HG02571 (cell line): Measurements from ENCODE around the gene PACRG.

Source experiments
- ATAC-seq: cut with Tn5 transposase; IDR thresholded peaks from one replicate; pipeline ENCODE4 v1.9.1; 2021; ENCODE audit warnings: mild to moderate bottlenecking, moderate library complexity; ENCODE audit not compliant: unreplicated experiment

The PACRG gene

DNA sequence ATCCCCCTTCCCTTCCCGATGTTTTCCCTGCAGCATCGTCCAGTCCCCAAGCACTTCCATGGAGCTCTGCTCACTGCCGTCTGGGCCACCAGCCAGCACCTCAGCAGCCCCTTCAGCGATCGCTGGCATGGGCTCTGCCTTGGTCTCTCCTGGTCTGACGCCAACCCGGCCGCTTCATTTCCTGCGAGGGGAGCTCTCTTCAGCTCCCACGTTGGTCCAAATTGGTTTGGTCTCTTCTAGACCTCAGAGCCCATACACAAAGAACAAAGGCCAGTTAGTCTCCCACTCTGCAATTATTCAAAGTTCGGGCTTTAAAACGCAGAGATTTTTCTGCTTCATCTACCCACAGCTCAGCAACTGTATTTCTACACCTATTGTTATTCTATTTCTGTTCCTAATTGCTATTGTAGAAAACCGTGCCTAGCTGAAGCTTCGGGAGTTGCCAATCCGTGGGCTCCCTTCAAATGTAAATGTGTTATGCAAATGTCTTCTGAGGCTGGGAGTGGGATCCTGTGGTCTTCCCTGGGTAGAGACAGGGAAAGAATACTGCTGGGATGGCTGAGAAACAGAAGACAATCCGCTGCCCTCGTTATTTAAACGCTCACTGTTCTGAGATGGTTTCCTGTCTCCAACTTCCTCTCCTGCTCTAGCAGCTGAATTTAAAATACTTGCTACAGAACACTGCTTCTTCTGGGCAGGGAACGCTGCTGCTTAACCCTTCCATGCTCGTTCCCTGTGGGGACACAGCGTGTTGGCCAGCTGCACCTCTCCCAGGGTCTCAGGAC is 532.5 kb downstream of the PACRG start:
- no peak for ATAC-seq

DNA sequence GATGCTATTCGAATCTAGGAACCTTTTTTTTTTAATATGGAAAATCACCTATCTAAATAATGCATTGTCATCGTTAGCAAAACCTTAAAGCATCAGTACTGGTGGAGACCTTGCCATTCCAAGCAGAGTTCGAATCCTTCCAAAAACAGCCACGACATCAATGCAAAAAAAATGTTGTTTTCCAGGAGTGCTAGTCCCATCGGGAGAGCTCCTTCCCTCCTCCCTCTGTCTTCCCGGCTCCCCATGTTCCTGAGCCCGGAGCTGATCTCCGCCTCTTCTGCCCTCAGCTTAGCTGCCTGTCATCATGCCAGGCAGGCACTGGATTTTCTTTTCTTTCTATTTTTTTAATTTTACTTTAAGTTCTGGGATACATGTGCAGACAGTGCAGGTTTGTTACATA is 533.1 kb downstream of the PACRG start:
- no peak for ATAC-seq

DNA sequence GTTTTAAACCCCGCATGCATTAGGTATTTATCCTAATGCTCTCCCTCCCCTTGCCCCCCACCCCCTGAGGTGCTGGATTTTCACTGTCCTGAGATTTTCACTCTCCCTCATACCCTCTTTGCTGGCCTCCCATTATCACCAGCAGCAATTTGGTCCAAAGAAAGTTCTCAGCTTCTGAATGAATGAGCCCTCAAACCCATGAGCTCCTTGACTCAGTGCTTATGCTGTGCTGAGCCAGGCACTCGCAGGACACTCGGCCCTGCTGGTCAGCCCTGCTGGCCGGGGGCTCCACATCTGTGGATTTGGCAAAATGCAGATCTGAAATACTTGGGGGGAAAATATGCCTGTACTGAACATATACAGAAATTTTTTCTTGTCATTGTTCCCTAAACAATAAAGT is 533.6 kb downstream of the PACRG start:
- no peak for ATAC-seq

DNA sequence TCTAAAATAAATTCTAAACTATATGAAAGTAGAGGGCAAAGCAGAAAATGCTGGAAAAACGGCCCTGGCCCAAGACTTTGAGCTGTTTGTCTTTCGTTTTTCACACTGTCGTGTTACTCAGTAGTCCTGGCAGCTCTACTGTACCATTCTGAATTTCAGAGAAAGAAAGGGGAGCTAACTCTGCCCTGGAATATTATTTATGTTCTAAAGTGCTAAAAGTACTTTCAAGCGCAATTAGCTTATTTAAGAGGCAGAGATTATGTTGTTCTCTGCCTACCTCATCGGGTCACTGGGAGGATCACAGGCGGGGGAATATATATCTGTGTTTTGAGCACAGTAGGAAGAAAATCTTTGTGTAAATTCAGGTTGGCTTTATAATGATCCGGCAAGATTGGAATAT is 534.3 kb downstream of the PACRG start:
- no peak for ATAC-seq

DNA sequence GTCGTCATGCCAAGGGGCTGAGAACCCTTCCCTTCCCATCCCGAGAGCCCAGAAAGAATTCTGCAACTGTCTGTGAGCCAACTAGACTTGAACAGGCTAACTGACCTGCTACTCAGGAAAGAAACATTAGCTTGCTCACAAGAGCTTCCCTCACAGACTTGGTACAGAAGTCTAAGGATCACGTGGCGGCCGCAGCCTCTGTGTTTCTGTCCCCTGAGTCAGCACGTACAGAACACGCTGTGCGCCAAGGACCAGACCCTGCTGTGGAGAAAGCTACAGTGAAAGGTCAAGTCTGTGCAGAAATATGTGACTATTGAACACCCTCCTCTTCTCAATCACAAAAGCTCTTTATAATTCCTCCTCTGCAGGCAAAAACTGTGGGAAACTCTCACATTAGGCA is 535.4 kb downstream of the PACRG start:
- ATAC-seq = no peak

DNA sequence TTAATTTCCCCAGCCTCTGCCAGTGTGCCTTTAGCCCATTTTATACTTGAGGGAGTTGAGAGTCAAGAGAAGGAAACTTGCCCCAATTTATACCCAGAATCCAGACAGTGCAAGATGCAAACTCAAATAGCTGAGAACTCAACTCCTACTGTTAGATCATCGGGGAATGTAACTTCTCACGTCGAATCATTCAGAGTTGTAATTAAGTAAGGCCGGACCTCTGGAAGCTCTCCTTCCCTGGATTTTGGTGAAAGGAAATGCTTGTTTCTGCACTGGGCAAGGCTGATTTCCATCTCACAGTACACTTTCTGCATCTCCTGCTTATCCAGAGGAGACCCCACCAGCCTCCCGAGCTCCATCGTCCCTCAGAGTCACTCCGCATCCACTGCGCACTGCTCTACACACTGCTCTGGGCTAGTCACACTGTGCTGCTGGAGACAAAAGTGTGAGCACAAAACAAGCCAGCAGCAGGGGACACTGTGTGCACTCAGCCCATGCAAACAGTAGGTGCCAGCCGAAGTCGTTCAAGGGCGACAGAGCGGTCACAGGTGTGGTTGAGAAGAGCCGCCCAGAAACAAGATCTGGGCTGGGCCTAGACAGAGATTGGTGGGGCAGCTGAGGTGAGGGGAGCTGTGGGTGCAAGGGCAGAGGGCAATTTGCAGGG is 536.4 kb downstream of the PACRG start:
- no peak for ATAC-seq

DNA sequence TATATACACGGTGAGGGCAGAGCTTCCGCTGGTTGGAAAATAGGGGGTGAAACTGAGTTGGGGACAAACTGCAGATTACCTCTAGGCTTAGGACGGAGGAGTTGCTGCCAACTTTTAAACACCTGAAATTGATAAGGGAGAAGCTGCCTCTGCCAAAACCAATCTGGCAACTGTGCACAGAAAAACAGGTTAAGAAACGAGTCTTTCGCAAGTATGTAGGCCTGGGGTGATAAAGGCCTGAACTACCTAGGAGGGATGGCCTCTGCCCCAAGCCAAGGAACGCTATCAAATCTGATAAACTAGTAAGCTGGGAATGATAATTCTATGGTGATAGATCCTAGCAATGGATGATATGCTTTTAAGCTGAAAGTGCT is 536.9 kb downstream of the PACRG start:
- no peak for ATAC-seq

DNA sequence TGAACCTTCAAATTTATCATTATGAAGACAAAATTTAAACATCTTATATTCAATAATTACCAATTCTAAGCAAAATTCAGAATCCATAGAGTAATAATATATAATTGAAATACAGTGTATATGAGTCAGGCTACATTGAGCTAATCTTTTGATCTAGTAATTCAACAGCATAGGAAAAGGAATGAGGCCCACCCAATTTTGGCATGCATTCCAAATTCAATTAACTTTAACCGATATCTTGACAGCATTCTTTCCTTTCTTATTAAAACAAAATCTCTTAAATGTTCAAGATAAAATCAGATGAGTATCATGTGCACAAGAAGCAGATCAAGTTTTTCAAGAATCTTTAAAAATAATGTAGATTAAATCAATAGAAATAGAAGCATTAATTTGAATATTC is 553.9 kb downstream of the PACRG start:
- ATAC-seq = no peak

DNA sequence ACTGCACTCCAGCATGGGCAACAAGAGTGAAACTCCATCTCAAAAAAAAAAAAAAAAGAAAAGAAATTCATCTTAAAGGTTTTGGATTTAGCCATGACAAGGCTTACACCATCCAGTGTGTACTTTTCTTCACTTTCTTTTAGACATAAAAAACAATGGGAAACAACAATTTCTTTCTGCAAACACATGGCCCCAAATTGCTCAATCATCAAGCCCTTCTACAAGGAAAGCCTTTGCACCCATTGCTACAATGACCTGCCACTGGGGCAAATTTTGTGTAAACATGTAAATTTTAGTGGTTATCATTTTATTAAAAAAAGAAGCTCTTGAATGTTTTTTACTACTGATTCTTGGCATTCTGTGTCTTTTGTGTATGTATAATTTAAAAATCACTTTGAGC is 554.9 kb downstream of the PACRG start:
- ATAC-seq = no peak

DNA sequence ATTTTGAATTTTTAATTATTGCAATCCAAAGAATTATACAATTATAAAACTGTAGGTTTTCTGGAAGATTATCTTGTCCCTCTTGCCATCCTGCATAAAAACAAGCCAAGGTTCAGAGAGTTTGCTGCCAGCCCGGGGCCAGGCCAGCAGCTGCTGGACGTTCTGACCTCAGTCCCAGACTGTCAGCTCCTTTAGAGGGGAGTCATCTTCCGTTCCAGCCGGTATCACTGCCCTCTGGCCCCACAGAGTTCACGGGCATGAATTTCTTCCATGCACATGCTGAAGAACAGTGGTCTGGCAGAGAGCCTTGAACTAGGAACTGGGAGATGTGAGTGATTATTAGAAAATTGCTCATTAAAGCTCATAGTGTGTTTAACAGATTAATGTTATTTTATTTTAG is 556.4 kb downstream of the PACRG start:
- no peak for ATAC-seq

DNA sequence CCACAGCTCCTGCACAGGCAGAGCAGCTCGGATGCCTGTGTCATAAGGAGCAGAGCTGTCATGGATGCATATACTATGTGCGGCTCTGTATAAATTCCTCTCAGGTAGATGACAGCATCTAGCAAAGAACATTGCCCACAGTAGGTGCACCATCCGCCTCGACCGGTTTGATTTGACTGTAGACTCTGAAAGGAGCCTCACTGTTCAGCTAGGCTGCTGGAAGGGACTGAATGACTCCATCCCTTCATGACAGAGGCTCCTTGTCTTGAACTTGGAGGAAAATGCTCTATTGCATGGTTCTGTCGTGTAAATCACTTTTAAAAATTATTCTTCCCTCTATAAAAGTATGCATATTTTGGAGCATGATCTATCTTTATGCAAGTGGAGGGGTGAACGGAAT is 557.9 kb downstream of the PACRG start:
- no peak for ATAC-seq

DNA sequence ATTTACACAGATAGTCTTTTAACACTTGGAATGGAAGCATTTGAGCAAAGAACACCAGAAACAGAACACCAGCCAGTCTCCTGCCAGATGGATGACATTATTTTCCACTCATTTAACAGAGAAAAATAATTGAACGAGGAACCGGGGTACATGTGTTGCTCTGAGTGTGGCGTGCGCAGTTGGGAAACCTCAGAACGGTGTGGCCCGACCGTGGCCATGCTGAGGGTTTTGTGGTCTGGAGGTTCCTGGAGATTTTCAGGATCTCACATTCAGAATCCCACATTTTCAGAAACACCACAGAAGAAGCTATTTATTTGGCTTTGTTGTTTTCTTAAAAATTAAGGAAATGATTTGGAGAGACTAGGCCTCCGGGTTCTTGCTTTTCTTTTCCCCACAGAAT is 559.9 kb downstream of the PACRG start:
- ATAC-seq = no peak

DNA sequence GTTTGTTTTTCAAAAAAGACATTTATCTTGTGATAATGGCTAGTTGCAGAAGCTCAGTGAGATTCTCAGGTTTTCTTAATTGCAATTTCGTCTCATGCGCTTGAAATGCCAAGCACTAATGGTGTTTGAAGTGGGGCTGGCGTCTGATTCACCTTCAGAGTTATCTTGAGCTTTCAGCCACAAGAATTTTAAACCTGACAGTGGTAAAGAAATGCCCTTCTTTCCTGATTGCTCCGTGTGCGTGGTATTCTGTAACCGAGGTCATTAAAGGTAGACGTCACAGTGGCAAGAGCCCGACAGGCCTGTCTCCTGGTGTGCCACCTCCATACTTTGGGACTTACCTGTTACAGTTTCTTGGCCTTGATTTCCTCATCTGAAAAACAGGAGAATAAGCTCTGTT is 560.3 kb downstream of the PACRG start:
- no peak for ATAC-seq

DNA sequence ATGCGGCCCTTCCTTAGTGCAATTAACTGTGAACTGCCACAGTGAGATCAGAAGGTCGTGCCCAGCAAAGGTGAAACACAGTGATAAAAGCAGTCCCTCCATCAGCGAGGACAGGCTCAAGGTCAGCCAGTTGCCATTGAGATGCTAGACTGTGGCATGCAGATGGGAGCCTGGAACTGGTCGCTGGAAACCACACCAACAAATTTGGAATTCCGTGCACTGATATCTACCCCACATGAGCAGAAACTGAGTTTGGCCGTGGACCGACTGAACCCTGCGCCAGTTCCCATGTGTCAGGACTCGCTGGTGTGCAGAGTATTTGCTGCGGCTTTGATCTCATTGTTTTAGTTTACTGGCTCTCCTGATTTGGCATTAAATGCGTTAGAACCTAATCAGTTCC is 561.1 kb downstream of the PACRG start:
- ATAC-seq = no peak

DNA sequence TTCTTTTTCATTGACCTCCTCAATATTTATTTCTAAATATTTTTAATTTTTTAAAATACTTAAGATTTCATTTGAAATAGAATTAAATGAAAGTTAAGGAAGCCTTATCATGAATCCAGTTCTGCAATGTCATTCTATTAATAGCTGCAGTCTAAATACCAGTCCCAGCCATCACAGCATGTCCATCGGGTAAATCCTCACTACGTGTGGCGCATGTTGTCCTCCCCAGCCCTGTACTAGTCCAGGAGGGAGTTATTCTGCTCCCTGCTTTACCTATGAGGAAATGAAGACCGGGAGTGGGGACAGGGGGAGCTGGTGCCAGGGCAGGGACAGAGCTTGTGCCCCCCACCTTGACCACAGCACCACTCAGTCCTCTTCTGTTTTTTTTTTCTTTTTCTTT is 561.7 kb downstream of the PACRG start:
- no peak for ATAC-seq

DNA sequence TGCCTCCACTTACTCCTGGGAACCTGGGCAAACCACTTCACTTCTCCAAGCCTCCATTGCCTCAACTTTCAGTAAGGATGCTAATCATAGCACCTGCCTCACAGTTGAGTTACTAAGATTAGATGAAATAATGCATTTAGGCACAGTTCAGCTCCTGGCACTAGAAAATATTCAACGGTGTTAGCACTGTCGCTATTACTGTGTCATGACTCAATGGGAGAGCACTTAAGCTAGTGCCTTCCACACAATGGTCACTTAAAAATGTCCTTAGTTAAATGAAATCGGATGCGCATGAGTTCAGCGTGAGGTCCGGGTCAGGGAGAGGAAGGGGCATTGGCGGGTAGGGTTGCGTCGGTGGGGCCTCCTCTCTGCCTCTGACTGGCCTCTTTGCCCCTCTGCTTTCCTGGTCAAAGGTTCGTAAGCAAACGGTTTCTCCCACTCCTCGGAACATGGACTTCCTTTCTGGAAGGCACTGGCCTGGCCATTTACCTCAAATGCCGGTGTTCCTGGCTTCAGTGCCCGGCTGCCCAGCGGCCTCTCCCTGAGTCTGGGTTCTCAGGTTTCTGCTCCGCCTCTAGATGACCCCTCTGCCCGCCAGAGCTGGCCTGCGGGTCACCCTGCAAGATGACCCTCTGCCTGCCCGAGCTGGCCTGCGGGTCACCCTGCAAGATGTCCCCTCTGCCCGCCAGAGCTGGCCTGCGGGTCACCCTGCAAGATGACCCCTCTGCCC is 562.9 kb downstream of the PACRG start:
- ATAC-seq = no peak

DNA sequence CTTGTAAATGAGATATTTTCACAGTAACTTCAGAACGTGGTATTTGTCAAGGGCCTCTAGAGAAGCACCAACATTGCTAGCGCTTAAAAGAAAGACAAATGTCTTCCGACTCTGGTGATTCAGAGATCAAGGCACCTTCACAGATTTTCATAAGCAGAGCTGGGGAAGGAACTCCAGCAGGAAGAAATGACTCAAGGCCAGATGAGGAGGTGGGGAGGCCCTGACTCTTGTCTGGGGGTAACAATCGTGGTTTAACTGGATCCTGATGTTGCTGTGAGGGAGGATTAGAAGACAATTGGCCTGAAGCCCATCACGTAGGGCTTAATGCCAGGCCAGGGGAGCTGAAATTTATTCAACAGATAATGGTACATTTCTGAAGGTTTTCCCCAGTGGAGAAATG is 563.8 kb downstream of the PACRG start:
- ATAC-seq = no peak

DNA sequence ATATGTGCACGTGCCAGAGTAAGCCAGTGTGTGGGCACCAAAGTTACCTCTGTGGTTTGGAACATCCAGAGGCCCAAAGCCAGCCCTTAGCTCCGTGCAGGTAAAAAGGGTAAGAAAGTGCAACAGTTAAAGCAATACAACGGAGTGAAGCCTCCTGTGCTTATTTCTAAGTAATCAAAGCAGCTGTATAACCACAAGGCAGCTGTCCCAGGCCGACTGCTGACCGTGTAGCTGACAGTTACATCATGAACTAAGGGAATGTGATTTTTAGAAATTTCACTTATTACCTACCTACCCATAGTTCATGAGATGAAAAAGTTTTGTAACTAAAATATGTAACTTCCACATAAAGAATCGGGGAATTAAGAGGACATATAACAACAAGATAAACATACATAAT is 565.5 kb downstream of the PACRG start:
- no peak for ATAC-seq

DNA sequence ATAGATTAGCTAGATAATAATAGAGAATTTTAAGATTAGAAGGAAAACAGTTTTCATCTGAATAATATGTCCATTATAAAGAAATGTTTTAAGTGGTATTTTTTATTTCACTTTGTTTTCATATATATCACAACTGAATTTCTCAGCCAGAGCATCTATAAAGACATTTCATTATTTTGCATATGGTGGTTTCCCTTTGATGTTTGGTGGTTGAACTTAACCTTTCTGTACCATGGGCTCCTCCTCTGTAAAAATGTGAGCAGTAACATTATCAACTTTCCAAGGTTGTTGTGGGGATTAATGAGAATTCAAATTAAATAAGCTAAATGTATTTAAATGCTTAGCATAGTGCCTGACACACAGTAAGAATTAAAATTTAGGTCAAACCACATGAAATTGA is 567.0 kb downstream of the PACRG start:
- ATAC-seq = no peak

DNA sequence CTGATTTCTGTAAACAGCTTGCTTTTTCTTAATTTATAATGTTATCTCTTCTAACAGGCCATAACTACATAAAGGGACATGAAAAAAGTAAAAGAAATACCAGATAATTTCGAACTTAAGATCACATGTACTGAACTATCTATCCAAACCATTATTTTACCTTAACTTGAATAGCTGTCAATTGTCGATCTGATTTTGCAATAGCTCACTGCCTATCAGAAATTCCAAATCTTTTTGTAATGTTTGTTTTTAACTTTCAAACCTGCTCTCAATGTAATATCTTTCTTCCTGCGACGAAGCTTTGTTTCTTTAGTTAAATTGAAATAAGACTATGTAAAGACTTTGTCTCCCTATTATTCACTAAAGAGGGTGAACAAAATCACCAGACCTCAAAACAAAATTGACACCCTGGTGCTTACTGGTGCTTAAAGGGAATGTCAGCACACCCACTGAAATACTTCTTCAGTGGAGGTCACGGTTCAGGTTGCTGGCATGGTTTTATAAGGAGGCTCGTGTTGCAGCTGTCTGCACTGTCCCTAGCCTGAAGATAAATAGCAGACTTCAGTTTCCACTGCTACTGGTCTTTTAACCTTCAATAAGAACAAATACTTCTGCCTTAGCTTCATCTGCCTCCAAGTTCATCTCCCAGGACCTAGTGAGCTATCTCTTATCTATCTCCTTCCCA is 569.2 kb downstream of the PACRG start:
- no peak for ATAC-seq

DNA sequence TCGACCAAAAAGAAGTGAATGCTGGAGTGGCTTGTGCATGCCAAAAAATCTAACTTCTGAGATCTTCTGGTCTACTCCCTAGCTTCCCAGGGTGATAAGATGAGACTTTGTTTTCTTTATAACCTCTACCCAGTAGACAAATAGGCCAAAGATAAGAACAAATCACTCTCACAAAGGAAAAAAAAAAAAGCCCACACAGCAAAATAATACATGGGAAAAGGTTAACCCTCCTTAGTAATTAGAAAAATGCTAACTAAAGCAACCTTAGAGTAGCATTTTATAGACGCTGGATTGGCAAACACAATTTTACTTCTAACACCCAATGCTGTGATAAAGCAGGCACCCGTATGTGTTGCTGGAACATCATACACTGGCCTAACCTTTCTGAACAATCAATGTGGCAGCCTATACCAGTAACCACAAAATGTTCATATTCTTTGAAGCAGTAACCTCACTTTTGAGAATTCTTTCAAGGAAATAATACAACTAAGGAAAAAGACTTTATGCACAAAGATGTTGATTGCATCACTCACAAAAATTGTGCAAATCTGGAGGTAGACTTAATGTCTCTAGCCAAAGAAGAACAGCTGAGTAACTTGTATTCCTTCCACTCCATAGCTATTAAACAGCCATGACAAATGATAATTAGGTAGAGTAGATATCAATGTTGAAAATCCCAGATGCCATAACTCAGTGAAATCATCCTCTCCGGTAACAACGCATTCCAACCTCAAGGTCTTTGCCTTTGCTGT is 570.5 kb downstream of the PACRG start:
- ATAC-seq = no peak
